NCI-H446 (cell line): ENCODE data around the gene LAMA4.

Experiments used
- DNase-seq, 2 experiments: peaks; one replicate each; lab custom pipeline; 2025; lab: John Stamatoyannopoulos, UW

Gene LAMA4

DNA sequence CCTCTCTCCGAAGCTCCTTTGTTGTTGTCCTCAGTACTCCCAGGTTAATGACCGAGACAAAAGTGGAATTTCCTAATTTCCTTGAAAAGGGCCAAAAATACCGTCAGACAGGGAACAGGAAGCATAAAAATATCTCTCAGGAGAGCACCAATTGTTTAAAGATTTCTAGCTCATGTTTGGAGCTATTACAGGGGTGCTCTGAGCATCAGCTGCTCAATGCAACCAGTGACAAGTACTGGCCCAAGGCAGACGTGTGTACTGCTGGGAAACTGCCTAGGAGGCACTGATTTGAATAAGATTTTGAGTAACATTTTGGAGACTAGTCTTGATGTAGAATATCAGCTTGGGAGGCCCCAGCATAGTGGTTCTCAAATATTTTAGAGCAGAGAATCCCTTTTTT, 17.3 kb downstream of the LAMA4 start:
- DNase-seq: no peak

DNA sequence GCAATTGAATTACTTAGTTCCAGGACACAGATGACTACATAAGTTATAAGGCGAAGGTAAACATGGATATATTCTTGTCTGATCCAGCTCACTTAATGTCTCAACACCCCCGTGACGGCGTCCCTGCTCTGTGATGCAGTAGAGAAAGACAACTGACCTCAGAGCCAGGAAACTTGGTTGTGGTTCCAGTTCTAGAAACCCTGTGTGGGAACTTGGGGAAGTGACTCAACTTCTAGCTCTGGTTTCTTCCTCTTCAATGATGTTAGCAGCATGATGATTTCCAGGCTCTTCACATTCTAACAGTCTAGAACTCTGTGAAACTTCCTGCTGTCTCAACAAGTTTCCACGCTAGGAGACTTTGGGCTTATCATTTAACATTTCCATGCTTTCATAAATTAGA, 18.4 kb downstream of the LAMA4 start:
- DNase-seq: no peak

DNA sequence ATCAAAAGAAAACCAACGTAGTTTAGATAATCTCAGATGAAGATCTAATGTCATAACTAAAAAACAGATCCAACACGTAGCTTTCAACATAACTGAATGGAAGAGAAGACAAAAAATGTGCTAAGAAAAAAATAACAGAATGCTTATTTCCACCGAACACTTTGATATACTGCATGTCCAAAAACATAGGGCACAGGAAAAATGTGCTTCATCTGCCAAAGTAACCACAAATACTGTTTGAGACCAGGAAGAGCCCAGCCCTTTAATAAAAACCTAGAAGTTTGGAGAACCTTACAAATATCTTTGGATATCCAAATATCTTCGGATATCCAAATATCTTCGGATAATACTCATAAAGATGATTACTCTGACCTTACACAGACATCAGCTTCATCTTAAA, 19.8 kb downstream of the LAMA4 start:
- DNase-seq: no peak

DNA sequence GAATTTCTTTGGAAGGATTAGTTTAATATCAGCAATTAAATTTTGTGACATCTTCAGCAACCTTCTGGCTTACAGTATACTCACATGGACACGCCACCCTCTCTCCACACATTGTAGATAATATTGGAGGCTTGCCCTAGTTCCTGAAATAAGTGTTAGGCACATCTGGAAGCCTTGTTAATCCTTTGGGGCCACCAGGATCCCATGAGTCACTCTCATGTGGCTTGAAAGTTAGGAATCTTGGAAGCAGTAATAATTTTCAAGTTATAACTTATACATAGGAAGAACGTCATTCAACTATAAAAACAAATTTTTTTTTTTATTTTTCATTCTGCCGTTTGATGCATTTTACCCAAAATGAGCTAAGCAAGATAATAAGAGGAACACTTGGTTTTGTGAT, 20.5 kb downstream of the LAMA4 start:
- no peak for DNase-seq

DNA sequence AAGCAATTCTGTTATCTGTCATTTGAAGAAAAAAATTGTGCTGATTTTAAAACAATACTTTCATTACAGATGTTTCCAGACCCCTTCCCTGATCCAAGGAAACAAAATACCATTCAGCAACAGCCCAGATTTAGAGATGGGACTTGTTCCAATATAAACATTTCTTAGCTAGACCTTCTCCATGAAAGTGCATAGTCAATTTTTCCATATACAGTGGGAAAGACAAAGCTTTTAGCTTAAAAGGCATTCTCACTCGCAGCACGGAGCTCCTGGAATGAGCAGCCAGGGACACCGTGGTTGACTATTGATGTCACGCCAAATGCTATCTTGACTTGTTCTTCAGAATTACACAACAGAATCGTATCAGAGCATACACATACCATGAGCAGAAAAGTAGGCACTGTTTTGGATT, 21.5 kb downstream of the LAMA4 start:
- no peak for DNase-seq

DNA sequence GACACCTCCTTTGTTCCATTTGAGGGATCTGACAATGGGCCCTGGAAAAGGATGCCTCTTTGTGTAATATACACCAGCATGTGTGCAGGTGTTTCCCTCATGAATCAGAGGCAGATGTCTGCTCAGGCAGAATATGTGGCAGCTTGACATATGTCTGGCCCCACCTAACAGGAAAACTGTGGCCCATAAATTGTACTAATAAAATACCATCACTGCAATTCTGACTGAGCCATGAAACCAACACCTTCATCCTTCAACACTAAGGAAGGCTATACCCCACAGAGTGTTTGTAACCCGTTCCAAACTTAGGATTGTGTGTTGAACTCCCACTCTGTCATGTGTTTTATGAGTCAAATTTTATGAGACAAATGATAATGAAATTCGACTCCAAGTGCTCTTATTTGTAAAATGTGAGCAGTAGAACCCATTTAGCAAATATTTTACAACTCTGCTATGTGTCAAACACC, 22.7 kb downstream of the LAMA4 start:
- no peak for DNase-seq

DNA sequence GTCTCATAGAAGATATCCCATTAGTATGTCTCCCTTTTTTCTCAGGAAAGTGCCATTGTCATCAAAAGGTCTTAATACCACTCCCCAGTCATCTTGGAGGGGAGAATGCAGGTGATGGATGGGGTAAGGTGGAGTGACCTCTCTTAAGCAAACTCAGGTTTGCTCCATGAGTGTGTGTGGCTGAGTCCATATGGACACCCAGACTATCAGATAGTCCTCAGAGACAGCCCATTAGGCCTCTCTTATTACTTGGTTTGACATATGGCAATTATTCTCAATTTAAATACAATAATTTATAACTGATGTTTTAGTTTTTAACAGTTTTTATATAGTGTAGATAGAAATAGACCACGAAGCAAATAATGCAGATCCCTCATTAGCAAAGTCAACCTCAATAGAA, 23.2 kb downstream of the LAMA4 start:
- no peak for DNase-seq

DNA sequence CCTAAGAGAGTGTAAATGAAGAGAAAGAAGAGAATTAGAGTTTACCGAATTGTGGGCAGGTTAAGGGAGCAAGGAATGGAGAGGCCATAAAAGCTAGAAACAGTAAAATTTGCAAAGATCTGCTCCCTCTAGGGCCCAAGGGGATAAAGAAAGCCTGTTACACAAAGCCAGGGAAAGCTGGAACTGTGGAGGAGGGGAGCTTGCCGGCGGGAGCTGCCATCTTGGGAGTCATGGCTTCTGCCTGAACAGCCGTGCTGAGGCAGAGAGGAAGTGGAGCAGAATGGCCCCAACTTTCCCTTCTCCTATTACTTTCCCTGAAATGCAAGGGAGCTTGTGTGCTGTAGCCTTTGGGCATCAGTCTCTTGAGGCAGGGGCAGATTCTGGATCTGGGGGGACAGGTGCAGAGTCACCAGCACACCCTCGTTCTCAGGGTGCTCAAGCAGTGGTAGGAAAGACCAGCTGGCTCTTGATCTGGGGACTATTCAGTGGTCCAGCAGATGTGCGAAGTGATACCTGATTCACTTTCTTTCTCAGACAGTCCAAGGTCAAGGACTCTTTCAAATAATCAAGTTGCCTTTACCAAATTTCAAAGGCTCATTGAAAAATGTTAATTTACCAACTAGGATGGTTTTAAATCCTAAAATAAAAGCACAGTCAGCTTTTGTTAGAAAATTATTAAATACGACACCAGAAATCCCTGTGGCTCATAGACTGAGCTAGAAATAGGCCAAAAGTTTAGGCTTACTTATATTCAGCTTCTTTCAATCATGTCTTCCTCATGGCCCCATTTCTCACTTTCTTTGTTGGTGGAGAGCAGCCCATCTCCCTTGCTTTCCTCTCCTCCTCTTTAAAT, 25.7 kb downstream of the LAMA4 start:
- no peak for DNase-seq

DNA sequence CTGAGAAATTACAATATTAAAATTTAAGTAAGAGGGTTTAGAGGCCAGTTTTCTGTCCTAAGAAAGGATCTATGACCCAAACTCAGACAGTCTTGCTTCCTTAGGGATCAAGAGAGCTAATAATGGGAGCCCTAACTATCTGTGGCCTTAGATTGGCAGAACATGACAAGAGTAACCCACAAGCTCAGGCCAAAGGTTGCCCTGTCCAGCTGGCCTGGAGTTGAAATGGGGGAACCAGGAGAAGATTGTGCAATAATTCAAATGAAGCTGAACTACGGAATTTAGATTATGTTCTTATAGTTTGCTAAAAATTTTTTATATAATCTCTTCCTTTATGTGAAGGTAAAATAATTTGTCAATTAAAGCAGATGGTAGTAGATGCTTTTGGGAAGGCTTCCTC, 26.4 kb downstream of the LAMA4 start:
- DNase-seq: no peak

DNA sequence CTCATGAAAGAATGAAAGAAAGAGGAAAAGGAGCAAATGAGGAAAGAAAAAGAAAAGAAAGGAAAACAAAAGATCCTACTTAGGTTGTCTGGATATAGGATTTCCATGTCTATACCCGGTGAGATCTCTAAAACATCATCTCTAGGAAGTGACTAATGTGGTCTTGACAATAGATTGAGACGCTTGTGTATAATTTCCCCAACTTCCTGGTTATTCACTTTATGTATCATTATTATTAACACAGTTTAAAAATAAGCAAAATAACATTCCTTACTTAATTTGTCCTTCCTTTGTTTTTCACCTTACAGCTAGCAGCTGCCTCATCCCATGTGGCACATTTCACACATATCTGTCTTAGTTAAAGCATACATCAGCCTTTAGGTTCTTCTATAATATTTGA, 27.0 kb downstream of the LAMA4 start:
- no peak for DNase-seq

DNA sequence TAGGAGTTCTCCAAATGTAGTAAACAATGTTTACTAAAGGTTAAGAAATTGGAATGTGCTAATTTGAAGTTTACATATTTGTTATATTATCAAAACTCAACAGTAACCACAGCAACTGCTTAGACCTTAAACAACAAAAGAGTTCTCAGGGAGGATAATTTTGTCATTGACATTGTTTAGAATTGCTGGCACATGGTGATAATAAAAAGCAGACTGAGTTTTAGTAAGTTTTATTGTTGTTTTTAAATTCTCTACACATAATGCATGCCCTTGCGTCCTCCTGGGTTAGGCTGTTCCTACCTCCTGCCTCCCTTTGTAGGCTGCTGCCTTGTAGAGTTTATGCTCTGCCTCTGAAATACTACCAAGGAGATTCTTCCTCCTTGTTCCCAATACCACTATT, 28.7 kb downstream of the LAMA4 start:
- no peak for DNase-seq

DNA sequence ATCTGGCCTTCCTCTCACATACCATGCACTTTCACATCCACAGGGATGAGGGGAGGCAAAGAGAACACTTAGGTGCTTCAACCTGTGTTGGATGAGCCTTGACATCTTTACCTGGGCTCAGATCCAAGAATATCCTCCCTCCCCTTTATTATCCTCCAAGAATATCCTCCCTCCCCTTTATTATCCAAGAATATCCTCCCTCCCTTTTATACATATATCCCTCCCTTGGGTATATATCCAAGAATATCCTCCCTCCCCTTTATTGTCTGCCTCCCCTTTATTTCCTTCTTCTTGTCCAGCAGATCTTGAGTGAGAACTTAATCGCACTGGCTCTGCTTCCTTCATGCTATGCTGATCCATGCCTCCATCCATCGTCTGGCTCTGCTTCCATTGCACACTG, 30.3 kb downstream of the LAMA4 start:
- DNase-seq: no peak

DNA sequence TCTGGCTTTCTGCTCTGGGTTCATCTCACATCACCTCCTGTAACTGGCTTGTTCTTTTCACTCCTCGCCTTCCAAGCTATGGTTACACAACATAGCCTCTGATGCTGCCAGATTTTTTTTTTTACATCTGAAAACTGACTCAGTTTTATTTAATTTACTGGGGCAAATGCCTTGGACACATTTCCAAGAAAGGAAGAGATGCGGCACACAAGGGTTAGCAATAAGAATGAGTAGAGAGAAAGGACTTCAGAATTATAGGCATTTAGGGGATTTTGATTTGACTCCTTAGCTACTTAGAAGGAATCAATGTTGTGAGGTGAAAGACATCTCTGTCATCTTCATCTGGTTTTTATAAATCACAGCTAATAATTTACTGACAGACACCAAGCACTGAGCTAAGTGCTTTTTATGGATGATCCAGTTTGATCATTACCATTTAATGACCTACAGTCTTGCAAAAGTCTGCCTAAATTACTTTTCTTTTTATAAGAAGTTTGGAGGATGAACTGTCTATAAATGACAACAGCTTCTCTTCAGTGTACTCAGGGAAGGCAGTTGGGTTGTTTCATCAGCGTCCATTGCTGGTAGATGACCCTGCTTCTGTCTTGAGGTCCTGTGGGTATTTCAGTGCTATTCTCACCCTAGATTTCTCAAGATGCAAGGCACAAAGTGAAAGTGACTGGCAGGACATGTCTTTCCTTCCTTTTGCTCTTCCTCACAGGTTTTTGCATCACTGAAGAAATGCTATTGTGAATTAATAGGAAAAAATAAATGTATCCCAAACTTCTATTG, 31.1 kb downstream of the LAMA4 start:
- peak in 1 of 2 experiments; percentile 5 for DNase-seq

DNA sequence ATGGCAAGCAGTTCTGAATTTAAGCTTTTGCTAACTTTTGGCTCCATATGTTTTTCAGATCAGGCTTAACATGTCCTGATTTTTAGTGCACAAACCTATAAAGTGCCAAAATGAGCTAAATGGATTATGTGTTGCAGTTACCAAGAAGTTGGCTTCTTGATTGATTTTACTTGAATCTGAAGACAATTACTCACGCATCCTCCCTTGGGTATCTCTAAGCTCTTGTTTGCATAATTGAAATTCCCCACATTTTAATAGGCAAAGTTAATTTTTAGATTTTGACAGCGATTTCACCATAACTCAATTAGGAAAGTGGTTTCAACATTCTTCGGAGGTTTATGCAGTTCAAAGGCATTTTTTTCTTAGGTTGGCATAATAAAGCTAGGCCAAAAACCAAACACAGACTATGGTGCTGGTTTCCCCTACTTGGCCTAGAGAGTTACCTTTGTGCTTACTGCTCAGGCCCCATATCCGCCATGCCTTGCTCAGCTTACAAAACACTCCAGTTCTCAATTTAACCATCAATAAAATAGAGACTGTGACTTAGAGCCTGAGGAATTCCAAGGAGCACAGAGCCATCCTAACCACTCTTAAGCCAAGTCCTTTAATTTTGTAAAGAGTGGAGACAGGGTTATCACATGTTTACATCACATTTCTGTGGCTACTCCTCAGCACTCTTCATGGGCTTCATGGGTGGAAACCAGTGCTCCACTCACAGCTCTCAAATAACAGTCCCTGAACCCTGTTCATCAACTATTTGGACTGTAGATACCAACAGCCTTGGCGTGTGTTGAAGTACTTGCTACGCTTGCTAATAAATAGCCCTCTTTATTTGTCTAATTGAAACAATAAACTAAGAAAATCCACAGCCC, 32.1 kb downstream of the LAMA4 start:
- no peak for DNase-seq

DNA sequence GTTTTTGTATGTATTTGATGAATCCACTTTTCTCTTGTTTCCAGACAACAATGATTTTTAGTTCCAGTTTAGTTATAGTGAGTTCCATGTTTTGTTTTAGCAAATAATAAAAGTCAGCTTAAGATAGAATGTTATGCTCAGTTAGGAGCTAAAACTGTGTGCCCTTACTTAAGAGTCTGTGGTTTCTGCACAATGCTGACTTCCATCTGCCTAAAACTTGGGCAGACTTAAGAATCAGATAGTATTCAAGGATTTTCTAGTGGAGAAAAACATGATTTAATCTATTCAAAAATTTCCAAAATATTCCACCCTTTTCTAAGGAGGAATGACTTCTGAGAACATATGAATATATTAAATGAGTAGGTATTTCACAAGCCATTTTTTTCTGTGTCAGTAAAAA, 32.8 kb downstream of the LAMA4 start:
- DNase-seq: no peak

DNA sequence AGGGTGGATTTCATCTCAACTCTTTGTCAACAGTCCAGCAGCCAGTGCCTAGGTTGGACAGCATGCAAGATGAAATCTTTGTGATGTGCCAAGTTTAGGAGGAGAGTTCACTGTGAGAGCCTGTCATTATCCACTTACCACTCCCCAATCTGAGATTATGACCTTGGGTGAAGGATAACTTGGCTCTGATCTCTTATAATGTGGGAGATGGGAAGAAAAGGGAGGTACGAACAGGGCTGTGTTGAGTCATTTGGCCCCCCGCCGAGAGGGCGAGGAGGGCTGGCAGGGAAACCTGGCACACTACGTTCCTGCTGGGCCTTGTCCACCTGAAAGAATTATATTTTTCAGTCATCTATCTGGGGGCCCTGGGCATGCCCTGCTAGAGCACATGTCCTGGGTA, 35.8 kb downstream of the LAMA4 start:
- DNase-seq: peak; percentile 67 to 84

DNA sequence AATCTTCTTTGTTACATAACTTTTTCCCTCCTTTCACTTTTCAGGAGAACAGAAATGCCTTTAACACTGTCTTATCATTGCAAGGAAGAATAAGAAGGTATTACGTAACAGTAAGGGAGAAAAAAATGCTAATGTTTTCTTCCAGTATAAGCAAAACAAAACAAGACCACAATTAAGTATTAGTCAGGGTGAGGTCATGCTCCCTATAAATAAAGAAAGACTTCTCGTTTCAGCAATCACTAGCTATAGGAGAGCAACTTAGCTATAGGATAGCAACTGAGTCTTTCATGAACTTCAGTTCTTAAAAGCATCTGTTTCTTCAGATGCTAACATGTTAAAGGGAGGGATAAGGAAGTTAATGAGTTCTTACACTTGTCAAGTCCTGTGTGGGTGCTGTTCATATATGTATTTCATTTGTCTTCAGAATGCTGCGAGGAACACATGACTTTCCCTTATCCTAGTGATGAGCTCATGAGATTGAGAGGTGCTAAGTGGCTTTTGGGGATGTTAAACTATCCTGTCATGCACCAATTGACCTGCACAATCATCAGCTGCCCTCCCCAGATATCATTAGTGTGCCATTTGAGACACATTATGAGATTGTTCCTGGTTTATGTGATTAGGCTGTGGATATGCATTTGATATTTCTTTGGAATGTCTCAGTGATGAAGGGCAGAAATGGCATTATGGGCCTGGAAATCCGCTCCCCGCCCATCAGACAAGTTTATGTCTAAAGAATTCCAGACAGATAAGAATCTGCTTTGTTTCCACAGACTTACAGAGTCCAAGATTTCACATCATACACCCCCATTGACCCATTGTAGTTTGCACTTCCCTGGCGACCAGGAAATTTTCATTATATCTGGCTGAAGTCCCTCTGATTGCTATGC, 37.5 kb downstream of the LAMA4 start:
- DNase-seq: no peak

DNA sequence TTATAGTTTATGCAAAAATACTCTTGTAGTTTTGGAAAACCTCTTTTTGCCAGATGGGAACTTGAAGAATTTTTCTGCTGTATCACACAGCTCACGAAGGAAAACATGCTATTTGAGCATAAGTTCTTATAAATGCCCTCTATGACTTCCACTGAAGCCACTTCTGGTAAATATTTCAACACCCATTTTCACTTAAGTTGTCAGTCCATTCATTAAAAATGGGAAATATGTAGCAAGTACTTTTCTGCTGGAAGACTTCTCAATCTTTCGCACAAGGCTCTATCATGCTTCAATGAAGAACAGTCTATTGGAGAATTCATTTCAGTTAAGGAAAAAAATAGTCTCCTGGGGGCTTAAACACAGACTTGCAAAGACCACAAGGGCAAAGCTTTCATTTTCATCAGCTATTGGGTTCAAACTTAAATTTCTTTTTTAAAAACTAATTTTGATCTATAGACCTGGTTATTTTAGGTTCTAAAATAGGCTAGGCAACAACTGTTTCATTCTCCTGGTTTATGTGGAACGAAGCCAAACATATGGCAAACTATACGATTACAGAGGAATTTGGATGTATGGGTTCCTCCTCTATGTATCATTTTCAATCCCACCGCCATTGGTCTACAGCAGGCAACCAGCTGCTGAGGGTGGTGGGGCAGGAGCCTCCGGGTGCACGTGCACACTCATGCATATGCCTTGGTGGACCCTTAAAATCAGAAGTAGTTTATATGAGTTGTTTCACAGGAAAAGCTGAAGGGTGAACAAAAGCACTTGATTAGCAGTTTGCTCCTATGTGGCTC, 38.7 kb downstream of the LAMA4 start:
- DNase-seq: peak in 1 of 2 experiments; percentile 14

DNA sequence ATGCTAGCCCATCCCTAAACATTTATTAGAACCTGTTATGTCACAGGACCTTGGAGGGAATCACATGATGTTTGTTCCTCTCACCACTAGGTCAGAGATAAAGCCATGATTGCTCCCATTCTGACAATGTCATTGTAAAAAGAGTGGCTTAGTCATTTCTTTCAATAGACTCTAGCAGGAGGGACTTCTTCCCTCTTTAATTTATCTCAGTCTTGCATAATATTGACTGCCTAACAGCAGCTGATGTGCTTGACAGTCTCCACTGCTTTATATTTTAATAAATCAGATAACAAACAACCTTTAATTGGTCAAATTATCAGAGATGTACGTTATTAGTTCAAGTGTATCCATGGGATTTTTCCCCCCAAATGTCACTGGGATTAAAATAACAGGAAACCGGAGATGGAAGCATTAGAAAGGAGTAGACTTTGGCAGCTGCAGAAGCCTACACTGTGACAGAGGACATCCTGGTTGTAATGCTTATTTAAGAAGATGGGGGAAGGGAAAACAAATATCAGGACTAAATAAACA, 39.6 kb downstream of the LAMA4 start:
- no peak for DNase-seq

DNA sequence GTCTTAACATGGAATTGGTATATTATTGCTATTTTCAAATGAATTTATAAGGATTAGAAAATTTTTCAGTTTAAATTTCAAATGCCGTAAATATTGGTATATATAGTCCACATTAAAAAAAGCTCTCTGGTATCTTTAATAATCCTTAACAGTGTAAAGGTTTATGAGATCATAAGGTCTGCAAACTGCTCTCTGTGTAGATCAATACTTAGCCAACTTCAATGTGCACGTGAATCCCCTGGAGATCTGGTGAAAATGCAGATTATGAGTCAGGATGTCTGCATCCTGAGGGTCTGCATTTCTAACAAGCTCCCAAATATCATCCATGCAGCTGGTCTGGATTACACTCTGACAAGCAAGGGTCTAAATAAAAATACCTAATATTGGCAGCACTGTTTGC, 43.5 kb downstream of the LAMA4 start:
- DNase-seq: no peak
